ENCODE measurements around the gene NAA10.
"Not testable (repeated sequence)": the region's sequence is repeated elsewhere in the genome, so short reads cannot be mapped to it uniquely, and the experiment has no call there.

NAA10 gene

DNA sequence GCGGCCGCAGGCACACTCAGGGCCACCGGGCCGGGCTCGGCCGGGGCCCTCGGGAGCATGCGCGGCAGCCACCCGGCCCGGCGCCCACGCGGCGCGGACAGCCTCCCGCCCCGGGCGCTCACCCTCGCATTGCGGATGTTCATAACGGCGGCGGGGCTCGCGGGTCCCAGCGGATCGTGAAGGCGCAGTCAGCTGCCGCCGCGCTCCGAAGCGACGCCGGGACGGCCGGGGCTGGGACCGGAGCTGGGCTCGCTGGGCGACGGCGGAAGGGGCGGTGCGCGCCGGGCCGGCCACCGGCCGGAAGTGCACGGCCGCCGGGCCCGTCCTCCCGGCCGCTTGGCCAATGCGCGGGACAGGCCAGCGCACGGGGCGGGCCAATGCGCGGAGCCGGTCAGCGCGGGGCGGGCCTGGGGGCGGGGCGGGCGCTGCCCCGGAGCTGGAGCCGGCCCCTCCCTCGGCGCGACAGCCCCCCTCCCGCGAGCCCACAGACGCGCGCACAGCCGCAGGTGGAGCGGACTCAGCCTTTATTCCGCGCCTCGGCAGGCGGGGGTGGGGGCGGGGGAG, at the start of gene NAA10:
TSS of gene NAA10 (minus strand) at position 276 of the 564 bp plus-strand sequence. CDS start at position 143, 133 bp downstream.
- DNase-seq, result no peak

DNA sequence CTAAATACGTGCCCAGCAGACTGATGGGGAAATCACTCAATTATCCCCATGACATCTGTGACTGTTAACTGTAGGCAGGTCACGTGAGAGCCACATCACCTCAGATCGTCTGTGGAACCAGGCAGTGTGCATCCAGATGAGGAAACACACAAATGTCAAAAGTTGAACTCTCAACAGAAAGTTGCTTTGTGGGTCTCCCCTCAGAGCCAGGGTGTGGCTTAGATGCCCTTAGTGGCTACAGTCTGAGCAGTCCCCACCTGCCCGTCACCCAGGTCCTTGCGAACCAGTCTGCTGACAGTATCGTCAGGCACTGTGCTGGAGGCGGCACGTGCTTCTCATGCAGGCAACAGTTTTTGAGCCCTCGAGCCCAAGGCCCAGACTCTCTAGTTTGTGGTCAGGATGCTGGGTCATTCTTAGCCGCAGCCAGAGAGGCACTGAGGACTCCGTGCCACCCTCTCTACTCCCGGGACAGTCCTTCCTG, 48.5 kb upstream of the NAA10 start:
- no peak for DNase-seq

DNA sequence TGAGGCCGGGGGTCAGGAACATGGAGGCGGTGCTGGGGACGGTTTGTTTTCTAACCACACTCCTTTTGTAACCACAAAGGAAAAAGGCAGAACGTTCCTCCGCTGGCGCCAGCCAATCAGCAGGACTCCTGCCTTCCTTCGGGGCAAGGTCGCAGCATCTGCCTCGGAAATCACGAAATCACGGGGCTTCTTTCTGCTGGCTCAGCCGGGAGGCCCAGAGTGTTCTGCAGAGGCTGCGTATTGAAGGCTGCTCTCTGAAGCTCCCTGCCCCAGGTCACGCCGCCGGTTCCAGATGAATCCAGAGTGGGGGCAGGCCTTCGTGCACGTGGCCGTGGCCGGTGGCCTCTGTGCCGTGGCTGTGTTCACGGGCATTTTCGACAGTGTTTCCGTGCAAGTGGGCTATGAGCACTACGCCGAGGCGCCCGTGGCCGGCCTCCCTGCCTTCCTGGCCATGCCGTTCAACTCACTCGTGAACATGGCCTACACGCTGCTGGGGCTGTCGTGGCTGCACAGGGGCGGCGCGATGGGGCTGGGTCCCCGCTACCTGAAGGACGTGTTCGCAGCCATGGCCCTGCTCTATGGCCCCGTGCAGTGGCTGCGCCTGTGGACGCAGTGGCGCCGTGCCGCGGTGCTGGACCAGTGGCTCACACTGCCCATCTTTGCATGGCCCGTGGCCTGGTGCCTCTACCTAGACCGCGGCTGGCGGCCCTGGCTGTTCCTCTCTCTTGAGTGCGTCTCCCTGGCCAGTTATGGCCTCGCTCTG, 47.1 kb upstream of the NAA10 start:
- DNase-seq, result no peak

DNA sequence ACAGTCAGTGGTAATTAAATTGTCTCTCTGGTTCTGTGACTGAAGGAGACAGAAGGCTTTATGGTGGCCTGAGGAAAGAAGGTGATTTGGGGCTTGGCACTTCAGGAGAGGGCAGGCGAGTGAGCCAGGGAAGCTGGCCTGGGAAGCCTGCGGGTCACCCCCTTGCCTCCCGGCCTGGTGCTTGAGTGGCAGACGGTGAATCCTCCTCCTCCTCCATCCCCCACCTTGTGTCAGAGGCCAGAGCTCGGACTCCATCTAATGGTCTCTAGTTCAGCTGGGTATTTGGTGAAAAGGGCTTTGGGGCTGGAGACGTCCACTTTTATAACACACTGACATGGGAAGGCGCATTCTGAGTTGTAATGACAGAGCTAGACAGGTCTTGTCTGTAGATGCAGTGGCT, 46.4 kb upstream of the NAA10 start:
- DNase-seq, result no peak

DNA sequence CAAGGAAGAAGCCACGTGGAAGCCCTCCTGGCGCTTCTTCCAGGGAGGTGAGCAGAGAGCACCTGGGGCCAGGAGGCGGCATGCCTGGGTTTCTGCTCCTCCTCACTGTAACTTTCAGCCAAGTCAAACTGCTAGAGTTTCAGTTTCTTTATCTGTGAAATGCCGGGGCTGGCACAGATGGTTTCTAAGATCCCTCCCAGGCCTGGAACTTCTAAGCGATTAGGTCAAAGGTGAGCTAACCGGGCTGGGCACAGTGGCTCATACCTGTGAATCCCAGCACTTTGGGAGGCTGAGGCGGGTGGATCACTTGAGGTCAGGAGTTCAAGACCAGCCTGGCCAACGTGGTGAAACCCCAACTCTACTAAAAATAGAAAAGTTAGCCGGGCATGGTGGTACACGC, 45.6 kb upstream of the NAA10 start:
- DNase-seq, result not testable (repeated sequence)

DNA sequence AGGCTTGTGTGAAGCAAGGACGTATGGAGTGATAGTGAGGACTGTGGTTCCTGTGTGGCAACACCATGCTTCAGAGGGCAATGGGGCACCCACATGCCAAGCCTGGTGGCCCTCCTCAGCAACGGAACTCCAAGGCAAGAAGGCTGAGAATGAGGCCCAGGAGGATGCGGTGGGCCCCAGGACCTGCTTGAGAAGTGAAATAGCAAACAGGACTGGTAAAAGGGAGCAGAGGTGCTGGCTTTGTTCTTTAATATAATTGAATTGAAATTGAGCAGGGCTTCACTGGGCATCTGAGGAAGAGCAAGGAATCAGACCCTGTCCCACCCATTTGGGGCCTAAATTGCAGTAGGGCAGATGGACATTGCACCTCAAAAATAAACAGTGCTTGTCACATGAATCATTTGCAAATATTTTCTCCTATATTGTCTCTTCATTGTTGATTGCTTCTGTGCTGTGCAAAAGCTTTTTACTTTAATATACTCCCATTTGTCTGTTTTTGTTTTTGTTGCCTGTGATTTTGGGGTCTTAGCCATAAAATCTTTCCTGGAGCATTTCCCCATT, 40.0 kb upstream of the NAA10 start:
- no peak for DNase-seq

DNA sequence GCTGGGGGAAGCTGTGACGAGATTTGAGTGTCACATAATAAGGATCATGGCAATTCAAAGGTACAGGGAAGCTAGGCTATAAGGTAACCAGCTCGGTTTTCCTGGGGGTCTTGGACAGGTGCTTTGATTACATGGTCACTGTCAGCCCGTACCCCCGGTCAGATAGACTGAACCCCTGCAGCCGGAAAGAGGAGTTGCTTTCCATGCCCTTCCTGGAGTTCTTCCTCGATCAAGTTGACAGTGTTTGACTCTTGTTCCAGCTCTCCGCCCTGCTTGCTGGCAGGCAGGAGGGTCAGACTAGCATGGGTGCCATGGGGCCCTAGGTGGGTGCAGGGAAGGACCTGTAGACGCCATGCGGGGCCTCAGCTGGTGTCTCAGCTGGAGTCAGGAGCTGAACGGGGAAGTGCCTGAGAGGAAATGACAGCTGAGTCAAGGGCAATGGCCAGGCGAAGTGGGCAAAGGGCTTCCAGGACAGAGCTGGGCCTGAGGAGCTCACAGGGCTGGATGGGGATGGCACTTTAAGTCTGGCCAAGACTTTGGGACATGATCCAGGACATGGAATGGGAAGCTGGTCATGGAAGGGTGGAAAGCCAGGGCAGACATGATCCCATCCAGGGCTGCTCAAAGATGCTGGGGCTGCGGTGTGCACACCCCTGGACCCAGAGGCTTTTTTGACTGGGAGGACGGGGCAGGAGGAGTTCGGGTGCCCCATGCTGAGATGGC, 39.3 kb upstream of the NAA10 start:
- DNase-seq, result no peak

DNA sequence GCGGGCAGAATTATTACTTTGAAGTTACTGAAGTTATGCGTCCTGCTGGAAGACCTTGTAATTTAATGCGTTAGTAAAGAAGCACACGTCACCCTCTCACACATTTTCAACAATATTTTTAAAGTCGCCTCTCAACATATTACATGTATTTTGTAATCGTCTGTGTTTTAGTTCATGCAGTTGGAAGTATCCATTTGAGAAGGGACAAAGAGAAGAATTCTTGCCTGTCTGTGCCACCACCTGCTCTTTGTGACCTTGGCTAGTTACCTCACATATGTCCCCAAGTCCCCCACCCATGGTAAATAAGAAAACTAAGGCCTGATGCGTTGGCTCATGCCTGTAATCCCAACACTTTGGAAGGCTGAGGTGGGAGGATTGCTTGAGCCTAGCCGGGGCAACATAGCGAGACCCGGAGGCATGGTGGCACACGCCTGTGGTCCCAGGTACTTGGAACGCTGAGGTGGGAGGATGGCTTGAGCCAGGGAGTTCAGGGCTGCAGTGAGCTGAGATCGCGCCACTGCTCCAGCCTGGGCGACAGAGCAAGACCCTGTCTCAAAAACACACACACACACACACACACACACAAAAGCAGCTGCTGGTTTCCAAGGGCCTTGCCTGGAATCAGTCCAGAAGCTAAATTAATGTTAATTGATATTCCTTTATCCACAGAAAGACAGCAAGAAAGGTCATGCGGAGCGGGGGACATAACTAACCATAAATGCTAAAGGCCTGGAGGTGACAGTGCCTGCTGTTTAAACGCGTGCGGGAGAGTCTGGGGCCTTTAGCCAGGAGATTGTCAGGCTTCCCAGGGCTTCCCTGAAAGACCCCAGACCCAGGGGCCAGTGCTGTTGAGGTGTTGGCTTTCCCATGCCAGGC, 38.5 kb upstream of the NAA10 start:
- no peak for DNase-seq

DNA sequence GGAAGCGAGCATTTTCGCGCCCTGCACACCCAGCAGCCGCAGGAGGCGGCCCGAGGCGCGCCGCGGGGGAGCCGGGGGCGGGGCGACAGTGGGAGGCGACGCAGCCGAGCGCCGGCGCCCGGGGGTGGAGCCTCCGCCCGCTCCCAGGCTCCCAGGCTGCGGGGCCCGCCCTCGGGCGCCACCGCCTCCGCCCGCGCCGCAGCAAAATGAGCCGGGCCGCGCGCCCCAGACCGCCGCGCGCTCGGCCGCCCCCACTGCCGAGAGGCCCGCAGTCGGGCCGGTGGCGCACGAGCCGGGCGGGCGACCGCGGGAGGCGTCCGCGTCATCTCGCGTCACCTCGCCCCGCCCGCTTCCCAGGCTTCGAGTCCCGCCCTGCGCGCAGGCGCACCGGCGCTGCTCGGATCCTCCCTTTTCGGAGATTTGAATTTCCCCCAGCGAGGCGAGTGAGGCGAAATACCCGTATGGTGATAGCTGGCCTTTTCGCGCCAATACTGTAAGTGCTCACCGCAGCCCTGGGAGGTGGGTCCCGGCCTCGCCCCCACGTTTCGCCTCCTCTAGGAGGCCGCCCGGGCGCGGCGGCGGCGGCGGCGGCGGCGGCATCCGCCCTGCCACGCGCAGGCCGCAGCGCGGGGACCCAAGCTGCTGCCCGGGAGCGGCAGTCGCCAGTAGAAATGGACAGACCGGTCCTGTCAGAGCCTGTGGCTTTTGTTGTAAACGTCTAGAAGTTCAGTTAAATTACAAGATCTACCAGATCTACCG, 37.7 kb upstream of the NAA10 start, which contains the start of gene TMEM187:
TSS of gene TMEM187 (plus strand) at position 387 of the 759 bp plus-strand sequence. CDS start 9,309 bp downstream, outside the sequence.
- peak; percentile 27 for DNase-seq

DNA sequence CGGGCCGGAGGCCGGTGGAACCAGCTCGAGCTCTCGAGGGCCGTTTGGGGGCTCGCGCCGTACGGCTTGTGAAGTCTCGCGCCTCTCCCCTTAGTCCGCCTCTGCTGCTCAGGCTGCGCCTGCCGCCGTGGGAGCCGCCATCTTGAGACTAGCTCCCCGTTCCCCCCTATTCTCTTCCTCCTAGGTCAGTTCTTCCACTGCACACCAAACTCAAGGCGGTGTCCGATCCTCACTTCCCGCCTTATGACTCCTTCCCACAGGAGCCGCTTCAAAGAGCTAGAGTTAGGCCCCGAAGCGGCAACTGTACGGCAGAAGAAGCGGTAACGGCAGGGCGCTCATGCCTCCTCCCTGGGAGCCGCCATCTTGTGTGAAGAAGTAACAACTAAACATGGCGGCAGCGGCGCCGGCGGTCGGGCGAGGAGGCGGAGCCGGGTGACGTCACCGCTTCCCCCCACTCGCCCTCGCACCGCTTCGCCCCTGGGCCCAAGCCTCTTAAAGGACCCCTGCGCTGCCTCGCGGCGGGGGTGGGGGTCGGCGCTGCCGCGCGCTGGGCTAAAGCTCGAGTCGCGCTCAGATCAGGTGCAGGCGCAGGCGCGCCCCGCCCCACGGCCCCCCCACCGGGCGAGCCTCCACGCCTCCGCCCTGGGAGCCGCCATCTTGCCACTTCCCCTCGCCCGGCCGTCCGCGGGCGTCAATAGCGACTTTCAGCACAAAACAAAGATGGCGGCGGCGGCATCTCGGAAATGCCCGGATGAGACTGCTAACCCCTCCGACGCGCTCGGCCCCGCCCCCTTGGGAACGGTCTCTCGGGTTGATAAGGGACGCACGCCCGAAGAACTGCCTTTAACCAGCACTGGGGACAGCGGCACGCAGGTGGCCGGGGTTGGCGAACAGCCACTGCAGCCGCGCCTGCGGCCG, 36.9 kb upstream of the NAA10 start, which contains the start of gene HCFC1:
TSS of gene HCFC1 (minus strand) at position 369 of the 918 bp plus-strand sequence. CDS start 978 bp downstream, outside the sequence.
- DNase-seq, result no peak

DNA sequence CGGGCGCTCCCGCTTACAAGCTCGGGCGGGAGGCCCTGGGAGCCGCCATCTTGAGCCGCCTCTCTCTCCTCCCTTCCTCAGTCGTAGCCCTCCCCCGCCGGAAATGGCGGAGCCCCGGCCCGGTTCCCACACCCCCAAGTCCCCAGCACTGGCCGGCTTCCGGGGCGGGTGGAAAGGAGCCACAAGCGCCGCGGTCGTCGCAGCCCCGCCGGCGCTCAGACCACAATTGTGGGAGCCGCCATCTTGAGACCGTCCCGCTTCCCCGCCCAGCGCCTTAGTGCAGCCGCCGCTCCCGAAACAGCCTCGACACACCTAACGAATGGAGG, 36.2 kb upstream of the NAA10 start:
- DNase-seq, result no peak

DNA sequence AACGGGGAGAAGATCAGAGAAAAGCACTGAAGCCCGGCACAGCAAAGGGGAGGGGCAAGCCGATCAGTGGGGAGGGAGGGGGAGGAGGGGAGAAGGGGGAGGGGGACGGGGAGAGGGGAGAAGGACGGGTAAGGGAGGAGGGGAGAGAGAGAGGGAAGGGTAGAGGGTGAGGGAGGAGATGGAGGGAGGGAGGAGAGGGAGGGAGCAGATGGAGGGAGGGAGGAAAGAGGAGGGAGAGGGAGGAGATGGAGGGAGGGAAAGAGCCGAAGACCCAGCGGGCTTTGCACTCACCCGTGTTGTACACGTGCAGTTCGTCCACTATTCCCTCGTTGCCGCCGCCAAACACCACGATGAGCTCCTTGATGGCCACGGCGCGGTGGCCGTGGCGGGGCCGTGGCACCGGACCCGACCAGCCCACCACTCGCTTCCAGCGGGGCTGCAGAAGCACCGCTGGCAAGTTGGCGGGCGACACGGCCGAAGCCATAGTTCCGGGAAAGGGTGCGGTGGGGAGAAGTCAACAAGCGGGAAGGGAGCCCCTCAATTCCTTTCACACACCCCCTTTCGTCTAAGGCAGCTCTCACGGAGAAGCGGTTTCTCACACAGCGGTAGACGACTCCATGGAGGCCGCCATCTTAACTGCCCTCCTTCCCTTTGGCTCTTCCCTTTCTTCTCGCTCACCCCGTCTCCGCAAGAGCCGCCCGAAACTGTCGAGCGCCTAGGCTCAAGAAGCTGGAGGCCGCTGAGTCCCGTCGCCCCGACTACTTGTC, 35.7 kb upstream of the NAA10 start:
- DNase-seq, result no peak

DNA sequence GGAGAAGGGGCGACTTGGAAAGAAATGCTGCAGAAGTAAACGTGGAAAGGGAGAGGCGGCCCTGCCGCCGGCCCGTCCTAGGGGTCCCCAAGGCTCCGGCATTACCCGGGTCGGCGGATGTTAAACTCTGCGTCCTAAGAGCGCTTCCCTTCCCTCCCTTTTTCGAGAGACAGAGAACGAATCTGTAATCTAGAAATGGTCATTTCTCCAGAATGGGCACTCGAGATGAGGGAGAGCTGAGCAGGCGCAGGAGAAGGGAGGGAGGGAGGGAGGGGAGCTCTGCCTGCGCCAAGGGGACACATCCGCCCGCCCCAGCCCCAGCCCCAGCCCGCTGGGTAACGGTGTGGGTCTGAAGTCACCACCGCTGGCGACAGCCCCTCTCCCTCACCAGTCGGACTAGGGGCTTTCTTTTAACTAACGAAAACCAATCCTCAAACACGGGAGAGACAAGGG, 35.1 kb upstream of the NAA10 start:
- DNase-seq, result no peak

DNA sequence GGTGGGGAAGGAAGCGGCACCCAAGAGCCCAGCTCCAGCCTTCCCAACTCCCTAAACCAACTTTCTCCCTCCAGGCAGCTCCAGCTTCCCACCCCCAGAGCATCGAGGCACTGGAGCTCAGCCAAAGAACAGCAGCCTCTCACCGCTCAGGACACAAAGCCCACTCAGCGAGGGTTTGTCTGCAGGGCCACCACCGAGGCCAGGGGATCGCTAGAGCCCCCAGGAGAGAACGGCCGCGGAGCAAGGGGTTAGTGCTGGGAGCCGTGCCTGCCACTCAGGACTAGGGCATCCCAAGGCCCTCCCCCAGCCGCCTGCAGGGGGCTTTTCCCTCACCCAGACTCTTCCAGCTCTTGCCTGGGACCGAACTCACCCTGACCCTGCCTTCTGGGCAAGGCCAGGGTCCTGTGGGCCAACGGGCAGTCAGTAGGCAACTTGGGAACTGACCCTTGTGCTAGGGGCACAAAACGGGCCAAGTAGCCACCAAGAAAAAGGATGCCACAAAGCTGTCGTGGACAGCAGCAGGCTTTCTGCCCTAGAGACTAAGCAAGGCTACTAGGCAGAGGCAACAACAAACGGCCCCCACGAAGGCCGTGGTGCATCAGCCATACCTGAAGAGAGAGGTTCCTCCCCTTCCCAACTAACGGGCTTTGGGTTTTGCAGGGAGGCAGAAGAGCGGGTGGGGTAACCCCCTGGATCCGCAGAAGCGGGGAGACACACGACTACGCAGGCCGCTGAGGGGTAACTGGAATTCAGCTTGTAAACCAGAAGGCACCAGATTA, 34.5 kb upstream of the NAA10 start:
- DNase-seq, result no peak

DNA sequence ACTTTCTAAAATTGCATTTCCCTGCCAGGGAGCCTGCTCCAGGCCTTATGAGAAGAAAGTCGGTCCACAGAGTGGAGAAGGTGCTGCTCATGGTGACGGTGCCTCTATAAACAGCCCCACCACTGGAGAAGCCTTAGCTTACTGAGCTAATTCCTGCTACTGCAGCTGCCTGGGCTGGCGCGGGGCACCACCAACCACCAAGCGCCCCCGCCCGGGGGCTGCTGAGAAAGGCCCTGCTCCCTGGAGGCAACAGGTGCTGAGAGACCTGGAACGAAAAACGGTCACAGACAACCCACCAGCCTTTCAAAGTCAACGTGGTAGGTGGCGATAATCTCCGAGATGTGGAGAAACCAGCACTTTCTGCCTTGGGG, 33.9 kb upstream of the NAA10 start:
- DNase-seq, result no peak

DNA sequence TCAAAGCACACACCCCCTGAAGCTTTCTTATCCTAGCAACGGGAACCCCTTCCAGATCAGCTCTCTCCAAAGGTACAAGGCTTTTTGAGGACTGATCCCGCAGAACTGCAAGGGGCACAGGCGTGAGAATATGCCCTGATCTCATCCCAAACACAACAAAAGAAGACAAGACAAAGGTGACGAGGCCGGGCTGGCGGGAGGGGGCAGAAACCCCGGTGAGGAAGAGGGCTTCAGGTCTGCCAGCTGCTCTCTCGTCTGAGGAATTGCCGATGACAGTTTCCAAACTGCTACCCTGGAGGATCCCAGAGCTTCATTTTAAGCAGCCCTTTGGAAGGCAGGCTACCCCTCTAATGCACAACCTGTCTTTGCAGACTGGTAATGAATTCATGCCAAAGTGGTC, 33.4 kb upstream of the NAA10 start:
- no peak for DNase-seq

DNA sequence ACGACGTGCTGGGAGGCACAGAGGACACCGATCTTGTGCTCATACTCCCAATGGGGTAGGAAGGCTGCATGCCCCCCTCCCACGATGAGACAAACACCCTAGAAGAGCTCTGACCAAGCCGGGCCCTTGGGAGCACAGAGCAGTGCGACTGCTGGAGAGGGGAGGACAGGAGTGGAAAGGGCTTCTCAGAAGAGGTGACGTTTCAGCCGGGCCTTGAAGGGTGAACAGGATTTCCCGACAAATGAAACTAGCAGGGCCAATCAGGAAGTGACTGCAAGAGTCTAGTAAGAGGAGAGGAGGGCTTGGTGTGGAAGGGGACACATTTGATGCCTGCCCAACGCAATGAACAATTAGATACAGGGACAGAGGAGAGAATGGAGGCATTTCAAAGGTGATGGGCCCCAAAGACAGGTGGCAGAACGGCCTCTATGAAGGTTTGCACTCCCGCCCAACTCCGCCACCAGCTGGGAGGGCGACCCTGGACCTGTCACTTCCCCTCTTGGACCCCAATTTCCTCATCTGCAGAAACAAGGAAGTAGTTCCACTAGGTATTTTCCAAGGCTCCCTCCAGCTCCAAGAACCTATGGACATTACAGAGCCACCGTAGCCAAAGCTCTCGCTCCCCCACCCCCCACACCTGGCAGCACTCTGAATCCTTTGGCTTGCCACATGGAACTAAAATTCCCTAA, 32.8 kb upstream of the NAA10 start:
- DNase-seq, result no peak

DNA sequence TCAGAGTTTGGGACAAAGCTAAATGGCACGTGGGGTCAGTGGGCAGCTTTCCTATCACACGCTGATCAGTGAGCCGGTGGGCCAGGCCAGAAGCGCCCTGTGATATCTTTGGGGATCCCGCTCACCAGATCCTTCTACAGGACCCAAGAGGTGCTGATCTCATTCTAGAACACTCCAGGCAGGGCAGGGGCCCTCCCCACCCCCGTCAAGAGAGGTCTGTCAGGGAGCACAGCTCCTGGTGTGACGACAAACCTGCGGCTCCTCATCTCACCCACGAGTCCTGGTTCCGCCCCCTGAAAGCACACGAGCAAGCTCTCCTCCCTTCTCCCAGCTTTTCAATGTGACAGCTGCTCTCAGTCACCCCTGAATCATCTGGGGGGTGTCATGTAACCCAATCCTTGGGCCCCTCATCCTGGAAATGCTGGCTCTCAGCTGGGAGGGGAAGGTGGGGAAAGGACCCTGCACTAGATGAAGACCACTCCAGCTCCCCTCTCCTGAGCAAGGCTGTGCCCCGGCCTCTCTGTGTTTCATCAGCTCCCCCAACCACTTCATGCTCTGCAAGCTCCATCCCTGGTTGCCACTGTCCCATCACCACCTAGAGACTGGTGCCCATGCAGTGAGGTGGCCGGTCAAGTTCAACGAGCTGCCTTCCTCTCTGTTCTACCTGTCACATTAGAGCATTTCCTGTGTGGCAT, 32.2 kb upstream of the NAA10 start:
- no peak for DNase-seq
